ENCODE measurements around the gene TRPV5.

TRPV5 gene

DNA sequence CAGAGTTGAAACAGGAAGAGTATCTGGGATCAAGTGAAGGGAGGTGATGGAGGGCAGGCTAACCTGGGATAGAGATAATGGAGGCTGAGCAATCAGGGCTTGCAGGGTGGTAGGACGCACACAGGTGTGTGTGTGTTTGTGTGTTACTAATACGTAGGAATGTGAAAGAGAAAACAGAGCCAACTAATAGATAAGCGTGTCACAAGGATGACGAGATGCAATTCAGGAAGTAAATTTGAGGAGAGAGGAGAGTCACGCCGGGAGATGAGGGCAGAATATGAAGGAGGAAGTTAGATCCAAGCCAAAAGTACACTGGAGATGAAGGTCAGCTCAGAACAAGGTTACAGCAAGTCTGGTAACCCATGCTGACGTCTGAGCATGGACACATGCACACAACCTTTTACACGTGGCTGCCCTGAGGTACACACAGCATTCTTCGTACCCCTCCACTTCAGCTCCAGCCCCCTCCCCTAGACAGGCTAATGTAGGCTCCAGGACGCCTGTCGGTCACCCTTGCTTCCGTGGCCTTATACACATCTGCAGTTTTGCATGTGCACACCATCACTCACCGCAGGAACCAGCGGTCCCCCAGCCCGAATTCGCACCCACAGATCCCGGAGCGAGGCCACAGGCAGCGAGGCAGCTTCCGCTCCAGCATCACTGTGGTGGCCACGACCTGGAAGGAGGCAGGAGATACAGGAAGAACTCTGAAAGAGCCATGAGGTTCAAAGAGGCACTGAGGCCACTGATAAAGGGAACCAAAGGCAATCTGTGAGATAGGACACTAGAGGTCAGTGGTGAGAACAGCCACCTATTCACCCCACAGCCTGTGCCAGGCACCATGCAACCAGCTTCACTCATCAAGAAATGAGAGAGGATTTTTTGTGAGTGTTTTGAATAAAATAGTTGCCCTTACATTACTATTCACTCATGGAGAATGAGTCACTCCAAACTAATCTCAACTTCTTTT, 24.3 kb downstream of the TRPV5 start:
- no peak for DNase-seq (ENCODE audit: low read depth in 2 of 2)

DNA sequence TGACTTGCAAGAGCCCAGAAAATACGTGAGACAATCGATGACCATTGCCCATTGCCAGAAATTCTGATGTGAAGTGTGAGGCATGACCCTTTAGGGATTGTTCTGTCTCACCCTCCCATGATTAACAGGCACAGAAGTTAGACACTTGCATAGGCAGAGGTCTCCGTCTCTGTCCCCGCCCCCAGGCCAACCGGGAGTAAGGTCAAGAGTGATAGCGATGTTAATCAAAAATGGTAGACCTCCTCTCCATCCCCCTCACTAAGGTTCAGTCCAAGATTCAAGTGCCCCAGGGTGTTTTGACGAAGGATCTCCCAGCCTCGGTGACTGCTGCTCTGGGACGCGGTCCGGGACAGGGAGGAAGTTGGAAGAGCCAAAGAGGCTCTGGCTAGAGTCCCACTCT, 25.3 kb downstream of the TRPV5 start:
- no peak for DNase-seq (ENCODE audit: low read depth in 2 of 2)

DNA sequence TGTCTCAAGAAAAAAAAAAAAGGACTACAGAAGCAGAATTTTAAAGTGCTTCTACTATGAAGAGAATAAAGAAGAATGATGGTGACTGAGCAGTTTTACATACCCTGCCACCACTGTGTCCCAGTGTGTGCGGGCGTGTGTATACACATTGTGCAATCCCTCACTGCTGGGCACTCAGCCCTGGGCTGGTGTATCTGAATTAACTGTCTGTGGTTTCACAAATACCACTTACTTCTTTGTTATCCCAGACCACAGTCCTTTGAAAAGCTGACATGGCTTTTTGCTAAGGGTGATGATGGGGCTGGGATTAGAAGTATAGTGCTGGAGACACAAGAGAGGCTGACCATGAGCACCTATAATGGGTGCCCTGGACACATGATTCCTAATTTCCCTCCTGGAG, 26.9 kb downstream of the TRPV5 start:
- no peak for DNase-seq (ENCODE audit: low read depth in 2 of 2)

DNA sequence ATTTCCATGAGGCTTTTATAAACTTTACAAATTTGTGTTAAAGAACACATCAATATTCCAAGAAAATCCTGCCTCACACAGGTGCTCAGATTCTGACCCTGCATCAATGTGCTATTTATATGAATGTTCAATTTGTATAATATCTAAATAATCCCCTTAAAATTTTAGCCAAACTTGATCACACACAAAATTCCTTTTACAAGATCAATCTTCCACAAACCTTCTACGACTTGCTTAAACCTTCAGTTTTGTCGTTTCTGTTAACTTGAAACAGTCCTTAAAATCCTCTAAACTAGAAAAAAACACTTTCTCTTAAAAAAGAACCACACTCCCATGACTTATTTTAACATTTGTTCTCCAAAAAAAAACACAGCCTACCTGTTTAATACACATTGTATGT, 27.8 kb downstream of the TRPV5 start:
- no peak for DNase-seq (ENCODE audit: low read depth in 2 of 2)

DNA sequence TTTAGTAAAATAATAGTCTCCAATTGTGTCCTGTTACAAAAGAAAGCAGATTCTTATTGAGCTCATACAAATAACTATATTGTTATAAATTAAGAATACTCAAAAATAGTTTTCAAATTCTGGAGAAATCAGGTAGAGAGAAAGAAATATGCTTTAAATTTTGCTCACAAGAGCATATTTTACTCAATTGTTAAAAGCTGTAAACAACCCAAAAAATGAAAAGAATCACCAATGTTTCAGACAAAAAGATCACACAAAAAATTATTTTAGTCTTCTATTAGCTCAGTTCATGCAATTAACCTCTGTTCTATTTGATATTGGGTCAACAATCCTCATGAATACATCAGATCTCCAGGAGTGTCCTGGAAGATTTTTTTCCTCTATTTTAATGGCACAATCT, 29.4 kb downstream of the TRPV5 start:
- no peak for DNase-seq (ENCODE audit: low read depth in 2 of 2)

DNA sequence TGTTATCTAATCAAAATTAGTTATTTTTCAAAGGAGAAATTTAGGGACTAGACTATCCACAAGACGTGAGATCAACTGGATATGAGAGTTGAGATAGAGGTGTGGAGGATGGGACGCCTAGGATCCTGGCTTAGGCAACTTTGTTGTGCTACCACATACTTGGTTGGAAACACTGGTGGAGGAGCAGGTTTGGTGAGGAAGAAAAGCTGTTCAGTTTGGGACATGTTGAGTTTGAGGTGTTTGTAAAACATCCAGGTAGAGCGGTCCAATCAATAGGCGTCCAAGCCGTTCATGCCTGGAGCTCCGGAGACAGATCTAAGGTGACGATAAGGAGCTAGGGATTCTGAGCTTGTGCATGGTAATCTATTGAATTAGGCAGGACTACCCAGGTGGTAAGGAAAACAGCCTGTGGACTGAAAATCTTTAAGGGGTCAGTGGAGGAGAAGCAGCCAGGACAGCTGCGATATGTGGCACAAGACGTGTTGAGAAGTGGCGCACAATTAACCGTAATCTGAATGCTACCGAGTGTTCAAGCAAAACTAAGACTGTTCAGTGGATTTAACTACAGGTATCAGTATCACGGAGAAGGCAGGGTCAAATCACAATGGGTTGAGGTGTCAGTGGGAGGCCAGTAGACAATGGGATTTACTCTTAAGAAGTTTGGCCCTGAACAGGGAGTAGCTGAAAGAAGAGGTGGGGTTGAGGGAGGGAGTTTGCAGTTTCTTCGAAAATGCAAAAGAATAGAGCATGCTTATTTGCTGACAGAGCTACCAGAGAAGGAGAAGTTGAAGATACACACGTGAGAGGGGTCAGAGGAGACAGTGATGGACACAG, 31.9 kb downstream of the TRPV5 start:
- no peak for DNase-seq (ENCODE audit: low read depth in 2 of 2)

DNA sequence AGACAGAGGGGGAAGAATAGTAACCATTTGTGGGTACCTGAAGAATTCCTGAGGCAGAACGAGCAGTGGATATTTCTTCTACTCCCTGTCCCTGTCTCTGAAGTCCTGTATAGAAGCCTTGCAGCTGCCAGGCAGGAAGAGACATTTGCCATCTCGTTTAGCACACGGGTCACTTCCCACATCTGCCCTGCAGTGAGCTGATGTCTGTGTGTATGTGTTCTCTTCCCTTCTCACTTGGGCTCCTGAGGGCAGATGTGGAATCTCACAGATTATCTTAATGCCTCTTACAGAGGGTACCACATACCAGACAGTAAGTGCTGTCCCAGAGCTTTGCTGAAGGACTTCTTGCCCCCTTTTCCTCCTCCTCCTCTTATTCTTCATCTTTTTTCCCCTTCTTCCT, 33.9 kb downstream of the TRPV5 start:
- no peak for DNase-seq (ENCODE audit: low read depth in 2 of 2)

DNA sequence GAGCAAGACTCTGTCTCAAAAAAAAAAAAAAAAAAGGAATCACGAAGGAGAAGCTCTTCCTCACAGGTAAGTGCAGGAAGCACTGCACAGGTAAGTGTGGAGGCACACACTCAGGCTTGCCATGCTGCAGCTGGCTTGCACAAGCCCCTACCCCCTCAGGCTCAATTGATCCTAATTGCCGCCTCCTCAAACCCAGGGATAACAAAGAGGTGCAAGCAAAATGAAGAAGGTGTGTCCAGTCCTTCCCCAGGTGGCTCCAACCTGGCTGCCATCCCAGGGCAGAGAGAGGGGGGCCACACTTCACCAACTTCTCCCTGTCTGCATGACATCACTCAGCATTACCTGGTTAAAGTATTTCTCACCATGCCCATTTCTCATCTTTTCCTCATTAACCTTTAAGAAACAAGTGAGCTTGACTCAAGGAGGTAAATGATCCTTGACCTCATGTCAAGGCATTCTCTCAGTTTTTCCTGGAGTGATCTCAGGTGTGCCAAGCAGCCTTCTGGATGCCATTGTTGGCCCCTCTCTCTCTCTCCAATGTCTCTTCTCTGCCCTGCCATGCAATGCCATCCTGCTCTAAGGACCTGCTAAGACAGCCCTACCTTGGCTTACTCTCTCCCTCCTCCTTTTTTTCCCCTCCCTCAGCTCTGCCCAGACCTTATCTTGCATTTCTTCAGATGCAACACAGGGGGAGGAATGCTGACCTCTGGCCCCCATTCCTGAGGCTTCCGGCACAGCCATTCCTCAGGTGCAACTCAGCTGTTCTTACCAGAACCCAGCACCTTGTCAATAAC, 35.0 kb downstream of the TRPV5 start:
- DNase-seq (ENCODE audit: low read depth in 2 of 2): no peak

DNA sequence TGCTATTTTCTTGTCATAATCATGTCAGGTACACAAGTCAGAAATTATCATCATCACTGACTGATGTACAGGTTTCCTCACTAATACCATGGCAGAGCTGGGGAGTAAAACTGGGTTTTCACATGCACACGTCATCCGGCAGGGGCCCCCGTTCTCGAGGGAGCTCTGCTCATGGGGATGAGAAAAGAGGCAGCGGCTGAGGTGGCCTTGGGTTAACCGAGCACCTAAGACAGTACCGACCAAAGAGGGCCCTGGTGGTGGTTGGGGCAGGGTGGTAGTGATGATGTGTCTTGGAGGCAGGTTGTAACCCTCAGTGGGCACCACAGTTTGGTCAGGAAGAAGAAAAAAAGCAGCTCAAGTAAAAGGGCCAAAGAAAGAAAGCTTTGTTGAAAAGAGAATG, 35.9 kb downstream of the TRPV5 start:
- DNase-seq (ENCODE audit: low read depth in 2 of 2): no peak

DNA sequence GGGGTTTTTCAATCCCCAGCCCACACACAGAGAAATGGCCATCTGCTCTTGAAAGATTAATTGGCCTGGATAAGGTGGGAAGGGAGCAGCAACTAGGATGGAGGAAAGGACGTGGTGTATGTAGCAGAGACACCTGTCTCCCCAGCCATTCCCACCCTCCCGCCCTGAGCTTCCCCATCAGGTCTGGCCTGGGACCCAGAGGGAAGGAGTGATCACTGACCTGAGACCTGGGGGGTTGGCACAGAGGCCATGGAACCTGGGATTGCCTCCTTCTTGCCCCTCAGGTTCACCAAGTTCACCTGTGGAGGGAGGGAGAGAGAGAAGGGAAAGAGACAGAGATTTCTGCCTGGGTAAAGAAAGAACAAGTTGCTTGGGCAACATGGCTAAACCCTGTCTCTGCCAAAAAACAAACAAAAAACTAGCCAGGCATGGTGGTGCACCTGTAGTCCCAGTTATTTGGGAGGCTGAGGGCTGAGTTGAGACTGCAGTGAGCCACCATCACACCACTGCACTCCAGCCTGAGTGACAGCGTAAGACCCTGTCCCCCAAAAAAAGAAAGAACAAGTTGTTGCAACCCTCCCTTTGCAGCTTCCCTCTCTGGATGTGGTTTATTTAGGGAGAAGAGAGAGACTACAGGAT, 36.7 kb downstream of the TRPV5 start:
- no peak for DNase-seq (ENCODE audit: low read depth in 2 of 2)

DNA sequence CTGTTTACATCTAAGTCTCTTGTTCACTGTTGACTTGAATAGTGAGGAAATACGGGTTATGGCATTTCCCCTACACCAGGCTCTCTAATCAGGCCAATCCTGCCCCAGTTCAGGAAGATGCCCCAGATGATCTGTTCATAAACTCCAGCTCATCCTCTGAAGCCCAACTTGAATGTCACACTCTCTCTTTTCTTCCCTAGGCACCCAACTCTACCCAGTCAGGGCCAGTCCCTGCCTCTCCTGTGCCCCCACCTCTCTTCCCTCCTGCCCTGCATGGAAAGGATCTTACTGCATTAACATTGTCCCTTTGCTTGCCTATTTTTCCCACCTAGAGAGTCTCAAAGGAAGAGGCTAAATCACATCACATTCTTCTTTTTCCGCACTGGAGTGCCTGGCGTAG, 37.4 kb downstream of the TRPV5 start:
- DNase-seq (ENCODE audit: low read depth in 2 of 2): no peak

DNA sequence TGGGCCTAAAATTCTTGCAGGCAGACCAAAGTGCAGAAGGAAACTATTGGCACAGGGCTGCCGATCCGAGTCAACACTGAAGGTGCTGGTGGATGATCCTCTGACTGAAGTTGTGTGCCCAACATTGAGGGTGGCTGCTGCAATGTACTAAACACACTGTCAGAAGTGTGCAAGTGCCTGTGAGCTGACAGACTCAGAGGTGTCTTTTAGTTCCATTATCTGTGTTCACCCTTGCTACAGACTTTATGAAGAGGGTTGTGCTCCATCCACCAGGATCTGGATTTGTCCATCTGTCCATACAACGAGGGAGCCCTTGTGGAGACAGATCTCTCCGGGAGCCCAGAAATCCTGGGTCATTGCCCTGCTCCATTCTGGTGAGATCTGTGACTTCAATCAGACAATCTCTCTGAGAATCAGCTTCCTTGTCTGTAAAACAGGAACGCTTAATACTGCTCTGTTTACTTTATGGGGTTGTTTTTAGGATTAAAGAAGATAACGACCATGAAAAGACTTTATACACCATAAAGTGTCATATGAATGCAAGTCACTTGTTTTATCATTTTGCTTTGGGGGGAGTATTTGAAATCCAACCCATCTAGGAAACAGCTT, 38.5 kb downstream of the TRPV5 start:
- DNase-seq (ENCODE audit: low read depth in 2 of 2): no peak

DNA sequence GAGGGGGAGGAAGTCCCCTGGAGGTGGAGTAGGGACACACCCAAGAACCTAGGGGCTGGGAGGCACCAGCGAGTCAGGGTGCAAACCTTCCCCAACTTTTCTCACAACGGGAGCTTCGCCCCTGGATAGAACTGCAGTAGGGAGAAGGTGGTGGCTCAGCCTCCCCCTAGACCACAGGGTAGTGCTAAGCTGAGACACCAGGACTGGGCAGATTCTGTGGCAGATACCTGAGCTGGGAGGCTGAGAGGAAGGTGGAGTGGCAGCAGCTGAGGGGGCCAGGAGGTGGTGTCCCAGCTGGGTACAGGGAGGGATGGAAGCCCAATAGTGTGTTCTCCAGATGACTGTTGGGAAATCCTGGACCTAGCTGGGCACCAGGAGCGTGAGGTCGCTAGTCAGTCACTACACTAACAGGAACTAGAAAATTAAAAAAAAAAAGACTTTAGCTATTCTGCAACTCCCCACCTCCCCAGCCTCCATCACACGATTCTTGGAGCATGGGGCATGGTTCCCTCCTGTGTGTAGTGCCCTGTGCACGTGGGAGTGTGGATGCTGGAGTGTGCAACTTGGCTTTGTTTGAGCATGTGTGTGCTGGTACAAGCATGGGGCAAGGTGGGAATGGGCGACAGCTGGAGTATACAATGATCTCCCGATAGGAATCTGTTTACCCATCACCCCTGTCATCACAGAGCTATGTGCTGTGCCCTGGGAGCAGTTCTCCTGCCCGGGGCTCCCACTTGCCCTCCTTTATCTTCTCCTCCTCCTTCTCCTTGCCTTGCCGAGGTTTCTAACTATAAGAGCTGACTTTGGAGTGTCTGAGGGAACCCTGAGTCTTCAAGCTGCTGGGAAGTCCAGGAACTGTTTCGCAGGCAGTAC, 39.2 kb downstream of the TRPV5 start:
- DNase-seq (ENCODE audit: low read depth in 2 of 2): no peak

DNA sequence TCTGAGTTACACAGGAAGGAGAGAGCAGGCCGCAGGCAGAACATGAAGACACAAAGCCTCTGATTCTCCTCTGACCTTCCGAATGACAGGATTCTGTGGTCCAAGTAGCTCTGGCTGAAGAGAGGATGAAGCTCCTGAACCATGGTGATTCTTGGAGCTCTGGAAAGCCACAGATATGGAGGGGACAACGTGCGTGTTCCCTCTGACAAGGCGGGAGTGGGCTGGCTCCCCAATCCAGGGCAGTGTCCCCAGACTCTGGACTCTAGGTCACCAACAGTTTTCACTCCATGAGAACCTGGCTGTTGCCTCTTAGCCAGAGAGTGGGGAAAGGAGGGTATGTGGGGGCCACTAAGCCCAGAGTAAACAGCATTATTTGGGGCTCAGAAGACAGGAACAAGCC, 40.6 kb downstream of the TRPV5 start:
- DNase-seq (ENCODE audit: low read depth in 2 of 2): no peak

DNA sequence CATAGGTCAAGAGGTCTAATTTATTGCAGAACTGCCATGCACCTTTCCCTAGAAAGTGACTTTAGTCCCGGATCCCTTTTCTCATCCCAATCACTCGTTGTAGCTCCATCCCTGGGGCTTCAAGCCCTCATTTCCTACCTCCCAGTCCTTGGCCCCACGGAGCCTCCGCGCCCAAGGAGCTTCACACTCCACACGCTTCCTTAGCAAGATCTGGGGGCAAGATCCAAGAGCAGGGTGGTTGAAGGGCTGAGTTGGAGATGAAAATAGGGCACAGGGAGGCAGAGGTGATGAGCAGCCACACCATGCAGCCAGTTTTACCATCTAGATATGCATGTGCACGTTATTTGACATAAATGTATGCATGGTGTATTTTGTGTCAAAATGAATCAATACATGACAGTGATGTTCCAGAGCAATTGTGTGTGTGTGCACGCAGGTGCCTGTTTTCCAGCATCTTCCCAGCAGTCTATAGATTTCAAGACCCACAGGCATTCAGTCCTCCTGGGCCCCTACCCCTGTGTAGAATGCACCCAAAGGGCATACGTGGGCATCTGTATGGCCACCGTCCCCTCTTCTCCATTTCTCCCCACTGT, 42.0 kb downstream of the TRPV5 start:
- no peak for DNase-seq (ENCODE audit: low read depth in 2 of 2)

DNA sequence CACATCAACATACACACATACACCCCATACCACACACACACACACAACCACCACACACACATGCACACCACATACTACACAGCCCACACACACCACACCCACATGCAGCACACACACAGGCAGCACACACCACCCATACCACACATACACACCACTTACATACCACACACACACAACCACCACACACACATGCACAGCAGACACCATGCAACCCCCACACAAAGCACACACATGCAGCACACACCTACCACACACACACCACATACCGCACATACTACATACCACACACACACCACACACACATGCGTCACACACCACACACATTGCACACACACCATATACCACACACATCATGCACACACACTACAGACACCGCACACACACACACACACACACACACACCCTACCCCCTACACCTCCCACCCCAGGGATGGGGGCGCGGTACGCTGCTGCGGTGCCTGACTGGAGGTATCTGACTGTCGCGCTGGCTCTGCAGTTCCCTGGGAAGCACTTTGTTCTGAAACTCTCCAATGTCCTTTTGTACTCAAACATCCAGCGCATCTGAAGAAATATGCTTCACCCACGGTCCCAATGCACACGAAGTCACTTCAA, 42.6 kb downstream of the TRPV5 start:
- DNase-seq (ENCODE audit: low read depth in 2 of 2): no peak

DNA sequence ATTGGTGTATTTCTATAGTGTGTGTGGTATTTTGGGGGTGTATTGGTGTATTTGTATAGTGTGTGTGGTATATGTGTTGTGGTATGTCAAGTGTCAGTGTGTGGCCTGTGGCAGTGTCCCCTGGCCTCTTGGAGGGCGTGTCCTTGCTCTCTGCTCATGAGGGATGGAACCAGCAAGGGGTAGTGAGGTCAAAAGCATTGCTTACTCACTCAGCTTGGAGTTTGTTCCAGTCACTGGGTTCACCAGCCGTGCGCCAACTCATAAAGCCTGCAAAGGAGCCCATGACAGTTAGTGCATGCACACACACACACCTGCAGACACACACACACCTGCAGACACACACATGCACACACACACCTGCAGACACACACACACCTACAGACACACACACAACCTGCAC, 43.7 kb downstream of the TRPV5 start:
- no peak for DNase-seq (ENCODE audit: low read depth in 2 of 2)

DNA sequence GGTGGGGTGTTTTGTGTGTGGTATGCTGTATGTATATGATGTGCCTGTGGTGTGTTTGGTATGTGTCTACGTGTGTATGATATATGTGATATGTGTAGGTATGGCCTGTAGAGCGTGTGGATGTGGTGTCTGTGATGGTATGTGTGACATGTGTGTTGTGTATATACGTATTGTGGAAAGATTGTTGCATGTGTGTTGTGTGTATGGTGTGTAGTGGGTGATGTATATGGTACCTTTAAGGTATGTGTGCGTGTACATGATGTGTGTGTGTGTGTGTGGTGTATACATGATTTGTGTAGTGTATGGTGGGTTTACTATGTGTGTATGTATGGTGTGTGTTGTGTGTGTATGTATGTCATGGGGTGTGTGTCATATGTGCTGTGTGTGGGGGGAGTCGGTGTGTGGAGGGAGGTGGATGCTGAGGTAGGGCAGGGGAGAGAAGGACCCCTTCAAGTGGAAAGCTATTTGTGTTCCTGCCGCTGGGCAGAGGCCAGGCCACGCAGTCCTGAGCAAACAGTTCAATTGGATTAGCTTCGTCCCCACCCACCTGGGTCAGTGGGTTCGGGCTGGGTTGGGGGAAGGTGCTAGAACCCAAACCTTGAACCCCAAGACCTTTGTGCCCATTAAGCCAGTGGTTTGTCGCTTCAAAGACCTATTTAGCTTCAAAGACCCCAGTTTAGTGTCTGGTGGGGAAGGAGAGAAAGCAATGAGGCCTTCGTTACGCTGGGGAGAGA, 46.1 kb downstream of the TRPV5 start:
- no peak for DNase-seq (ENCODE audit: low read depth in 2 of 2)

DNA sequence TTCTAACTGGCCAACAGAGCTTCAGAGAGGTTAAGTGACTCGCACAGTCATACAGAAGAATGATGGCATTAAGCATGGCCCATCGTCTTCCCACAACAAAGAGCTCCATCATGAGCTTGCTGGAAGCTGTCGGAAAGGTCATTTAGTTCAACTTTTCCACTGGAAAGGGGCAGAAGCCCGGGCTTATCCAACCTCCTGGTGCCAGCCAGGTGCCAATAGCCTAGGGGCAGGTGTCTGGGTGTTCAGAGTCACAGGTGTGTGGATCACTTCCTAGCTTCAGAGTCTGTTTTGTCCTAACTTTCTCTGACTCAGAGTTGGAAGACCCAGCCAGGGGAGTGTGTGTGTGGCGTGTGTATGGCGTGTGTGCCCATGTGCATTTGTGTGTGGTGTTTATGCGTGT, 46.7 kb downstream of the TRPV5 start:
- no peak for DNase-seq (ENCODE audit: low read depth in 2 of 2)
